GM12865 (cell line): ENCODE measurements around the gene STX1A.
"Not testable (repeated sequence)": the region's sequence is repeated elsewhere in the genome, so short reads cannot be mapped to it uniquely, and the experiment has no call there.

Experiments used
- DNase-seq: peaks from one replicate; pipeline ENCODE4 v3.0.0; 2010; ENCODE audit warnings: low read depth
- H3K4me3 ChIP-seq: 2 replicates; pipeline ENCODE4 v1.5.1; 2011; ENCODE audit warnings: mild to moderate bottlenecking, low read depth, low read length, control low read depth
- CTCF ChIP-seq: IDR thresholded peaks from 2 replicates; pipeline ENCODE4 v1.5.1; 2011; ENCODE audit warnings: low read length, control low read depth, low read depth, inconsistent platforms; ENCODE audit not compliant: insufficient read depth; ENCODE audit errors: missing control alignments

STX1A gene

GRCh38 chr7:73716318-73716890 lies 3.1 kb downstream of the STX1A start:
- DNase-seq, result no peak
- H3K4me3 ChIP-seq, result no peak overlapping the region
- TF ChIP-seq CTCF, result no peak

- DNase-seq, result no peak
- TF ChIP-seq CTCF, result no peak
Measured at GRCh38 chr7:73715648-73716317, 3.7 kb downstream of the STX1A start.

GRCh38 chr7:73713319-73713718 lies 6.2 kb downstream of the STX1A start:
- not testable (repeated sequence) for H3K4me3 ChIP-seq, DNase-seq

More at GRCh38 chr7:73715648-73716317, 3.7 kb downstream of the STX1A start:
- no peak overlapping the region for H3K4me3 ChIP-seq

GRCh38 chr7:73712773-73713172 lies 6.7 kb downstream of the STX1A start:
- no peak for TF ChIP-seq CTCF
- no peak overlapping the region for H3K4me3 ChIP-seq
- no peak for DNase-seq

GRCh38 chr7:73708961-73709549 lies 10.4 kb downstream of the STX1A start:
- H3K4me3 ChIP-seq, result no peak overlapping the region
- no peak for DNase-seq
- no peak for TF ChIP-seq CTCF

- no peak overlapping the region for H3K4me3 ChIP-seq
Measured at GRCh38 chr7:73707045-73707631, 12.3 kb downstream of the STX1A start.

More at GRCh38 chr7:73707045-73707631, 12.3 kb downstream of the STX1A start:
- DNase-seq, result no peak
- no peak for TF ChIP-seq CTCF
